Measurements from ENCODE around the gene RGL1.
A peak's percentile ranks its signal among the peaks of the same experiment; 100 is the strongest.
"Not testable (repeated sequence)": the region's sequence is repeated elsewhere in the genome, so short reads cannot be mapped to it uniquely, and the experiment has no call there.

The RGL1 gene

DNA sequence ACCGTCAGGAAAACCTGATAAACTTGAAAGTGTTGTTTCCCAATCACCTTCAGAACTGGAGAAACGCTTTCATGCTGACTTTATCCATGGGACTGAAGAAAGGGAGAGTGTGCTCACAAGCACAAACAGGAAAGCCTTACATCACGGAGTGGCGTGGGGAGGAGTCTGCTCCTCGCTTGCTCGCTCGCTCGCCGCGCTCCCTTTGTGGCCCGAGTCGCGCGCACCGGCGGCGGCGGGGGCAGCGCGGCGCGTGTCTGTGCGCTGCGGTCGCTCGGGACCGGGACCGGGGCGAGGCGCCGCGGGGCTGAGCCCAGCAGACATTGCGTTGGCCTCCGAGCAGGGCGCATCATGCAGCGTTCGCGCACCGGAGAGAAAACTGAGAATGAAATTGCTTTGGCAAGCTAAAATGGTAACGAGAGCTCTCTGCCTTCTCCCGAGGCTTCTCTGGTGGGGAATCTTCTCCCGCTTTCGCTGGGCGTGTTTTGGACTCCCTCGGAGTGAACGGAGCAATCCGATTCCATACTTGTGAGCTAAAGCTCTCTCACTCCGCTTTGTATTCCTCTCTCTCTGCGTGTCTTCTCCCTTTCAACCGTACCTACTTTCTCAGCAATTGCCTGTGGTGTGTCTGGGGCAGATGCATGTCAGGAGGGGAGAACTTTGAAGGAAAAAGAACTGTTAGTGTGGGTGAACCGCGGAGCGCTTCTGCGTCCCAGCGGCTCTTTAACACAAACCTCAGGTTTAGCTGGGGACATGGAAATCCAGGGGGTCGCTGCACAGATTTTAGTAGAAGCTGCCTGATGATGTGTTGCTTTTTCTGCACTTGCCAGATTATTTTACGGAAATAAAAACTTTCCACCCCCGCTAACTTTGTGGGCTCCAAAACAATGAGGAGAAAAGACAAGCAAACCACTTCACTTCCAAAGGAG, at the start of gene RGL1:
RGL1 (plus strand) TSS at position 205 of the 926 bp plus-strand sequence; CDS start at position 383, 178 bp downstream.
- DNase-seq (ENCODE audit: low read depth), result no peak
- H3K4me3 ChIP-seq (ENCODE audit: control insufficient read depth, low read depth, low read length), result peak within 1 kb of the TSS; percentile 60
- TF ChIP-seq, protein P1, sequence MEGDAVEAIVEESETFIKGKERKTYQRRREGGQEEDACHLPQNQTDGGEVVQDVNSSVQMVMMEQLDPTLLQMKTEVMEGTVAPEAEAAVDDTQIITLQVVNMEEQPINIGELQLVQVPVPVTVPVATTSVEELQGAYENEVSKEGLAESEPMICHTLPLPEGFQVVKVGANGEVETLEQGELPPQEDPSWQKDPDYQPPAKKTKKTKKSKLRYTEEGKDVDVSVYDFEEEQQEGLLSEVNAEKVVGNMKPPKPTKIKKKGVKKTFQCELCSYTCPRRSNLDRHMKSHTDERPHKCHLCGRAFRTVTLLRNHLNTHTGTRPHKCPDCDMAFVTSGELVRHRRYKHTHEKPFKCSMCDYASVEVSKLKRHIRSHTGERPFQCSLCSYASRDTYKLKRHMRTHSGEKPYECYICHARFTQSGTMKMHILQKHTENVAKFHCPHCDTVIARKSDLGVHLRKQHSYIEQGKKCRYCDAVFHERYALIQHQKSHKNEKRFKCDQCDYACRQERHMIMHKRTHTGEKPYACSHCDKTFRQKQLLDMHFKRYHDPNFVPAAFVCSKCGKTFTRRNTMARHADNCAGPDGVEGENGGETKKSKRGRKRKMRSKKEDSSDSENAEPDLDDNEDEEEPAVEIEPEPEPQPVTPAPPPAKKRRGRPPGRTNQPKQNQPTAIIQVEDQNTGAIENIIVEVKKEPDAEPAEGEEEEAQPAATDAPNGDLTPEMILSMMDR (IDR thresholded peaks at IDR 0.05; ENCODE audit: control insufficient read depth, insufficient read depth, low read depth, low read length, missing control alignments), result no peak

DNA sequence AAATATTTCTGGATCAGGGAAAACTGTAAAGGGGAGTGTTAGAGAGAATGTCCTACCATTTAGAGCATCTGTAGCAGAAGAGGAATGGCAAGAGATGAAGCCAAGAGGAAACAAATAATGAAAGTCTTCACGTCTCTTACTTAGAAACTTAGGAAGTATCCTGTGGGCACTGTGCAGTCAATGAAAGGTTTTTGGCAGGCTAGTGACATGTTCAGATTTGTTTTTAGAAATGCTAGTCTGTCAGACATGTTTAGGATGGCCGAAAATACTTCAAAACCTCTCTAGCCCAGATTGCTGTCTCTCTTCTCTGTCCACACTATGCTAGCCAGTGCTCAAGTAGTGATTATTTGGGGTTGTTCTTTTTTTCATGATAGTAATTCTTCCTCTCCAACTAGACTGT, 48.6 kb upstream of the RGL1 start:
- TF ChIP-seq, protein P1 (IDR thresholded peaks at IDR 0.05; ENCODE audit: control insufficient read depth, insufficient read depth, low read depth, low read length, missing control alignments), result no peak
- DNase-seq (ENCODE audit: low read depth), result no peak
- no peak overlapping the region for H3K4me3 ChIP-seq (ENCODE audit: control insufficient read depth, low read depth, low read length)

GRCh38 chr1:183757061-183757460, 47.9 kb upstream of the RGL1 start:
- no peak overlapping the region for H3K4me3 ChIP-seq (ENCODE audit: control insufficient read depth, low read depth, low read length)
- TF ChIP-seq, protein P1 (IDR thresholded peaks at IDR 0.05; ENCODE audit: control insufficient read depth, insufficient read depth, low read depth, low read length, missing control alignments), result no peak
- DNase-seq (ENCODE audit: low read depth), result peak; percentile 80

- TF ChIP-seq, protein P1 (IDR thresholded peaks at IDR 0.05; ENCODE audit: control insufficient read depth, insufficient read depth, low read depth, low read length, missing control alignments), result no peak
- H3K4me3 ChIP-seq (ENCODE audit: control insufficient read depth, low read depth, low read length), result no peak overlapping the region
- no peak for DNase-seq (ENCODE audit: low read depth)
Observed at GRCh38 chr1:183758913-183759312, 46.0 kb upstream of the RGL1 start.

GRCh38 chr1:183760661-183761060, 44.3 kb upstream of the RGL1 start:
- DNase-seq (ENCODE audit: low read depth), result no peak
- TF ChIP-seq, protein P1 (IDR thresholded peaks at IDR 0.05; ENCODE audit: control insufficient read depth, insufficient read depth, low read depth, low read length, missing control alignments), result no peak
- H3K4me3 ChIP-seq (ENCODE audit: control insufficient read depth, low read depth, low read length), result no peak overlapping the region

- DNase-seq (ENCODE audit: low read depth), result peak; percentile 18
Observed at GRCh38 chr1:183761871-183762270, 43.0 kb upstream of the RGL1 start.

GRCh38 chr1:183762856-183763255, 42.1 kb upstream of the RGL1 start:
- not testable (repeated sequence) for DNase-seq (ENCODE audit: low read depth); H3K4me3 ChIP-seq (ENCODE audit: control insufficient read depth, low read depth, low read length)

More at GRCh38 chr1:183761871-183762270, 43.0 kb upstream of the RGL1 start:
- H3K4me3 ChIP-seq (ENCODE audit: control insufficient read depth, low read depth, low read length), result no peak overlapping the region
- TF ChIP-seq, protein P1 (IDR thresholded peaks at IDR 0.05; ENCODE audit: control insufficient read depth, insufficient read depth, low read depth, low read length, missing control alignments), result no peak

Measured in AG09309 (cell line).